Measurements from ENCODE around the gene PCDHGB2.
"Not testable (repeated sequence)": the region's sequence is repeated elsewhere in the genome, so short reads cannot be mapped to it uniquely, and the experiment has no call there.

Gene PCDHGB2

GRCh38 chr5:141351591-141351990, 8.2 kb upstream of the PCDHGB2 start:
- no peak for DNase-seq

- no peak for DNase-seq
Observed at GRCh38 chr5:141354900-141355469, 4.8 kb upstream of the PCDHGB2 start, which contains the start of gene PCDHGA4. Gene PCDHGA4 (plus strand): TSS chr5:141355021. CDS start chr5:141355108, 87 bp downstream.

- DNase-seq: no peak
Observed at GRCh38 chr5:141355641-141356040, 4.2 kb upstream of the PCDHGB2 start.

DNA sequence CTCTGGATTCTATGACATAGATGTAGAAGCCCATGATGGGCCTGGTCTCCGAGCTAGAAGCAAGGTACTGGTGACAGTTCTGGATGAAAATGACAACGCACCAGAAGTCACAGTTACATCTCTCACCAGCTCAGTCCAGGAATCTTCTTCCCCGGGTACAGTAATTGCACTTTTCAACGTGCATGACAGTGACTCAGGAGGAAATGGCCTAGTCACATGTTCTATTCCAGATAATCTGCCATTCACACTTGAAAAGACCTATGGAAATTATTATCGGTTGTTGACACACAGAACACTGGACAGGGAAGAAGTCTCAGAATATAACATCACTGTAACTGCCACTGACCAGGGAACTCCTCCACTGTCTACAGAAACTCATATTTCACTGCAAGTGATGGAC, 3.7 kb upstream of the PCDHGB2 start:
- DNase-seq: no peak

DNA sequence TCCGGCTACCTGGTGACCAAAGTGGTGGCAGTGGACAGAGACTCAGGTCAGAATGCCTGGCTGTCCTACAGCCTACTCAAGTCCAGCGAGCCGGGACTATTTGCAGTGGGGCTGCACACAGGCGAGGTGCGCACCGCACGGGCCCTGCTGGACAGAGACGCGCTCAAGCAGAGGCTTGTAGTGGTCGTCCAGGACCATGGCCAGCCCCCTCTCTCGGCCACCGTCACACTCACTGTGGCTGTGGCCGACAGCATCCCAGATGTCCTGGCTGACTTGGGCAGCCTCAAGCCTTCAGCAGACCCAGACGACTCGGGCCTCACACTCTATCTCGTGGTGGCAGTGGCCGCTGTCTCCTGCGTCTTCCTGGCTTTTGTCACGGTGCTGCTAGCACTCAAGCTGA, 2.8 kb upstream of the PCDHGB2 start:
- no peak for DNase-seq

GRCh38 chr5:141360685-141361084, 891 bp downstream of the PCDHGB2 start:
- DNase-seq: no peak

- DNase-seq: no peak
Observed at GRCh38 chr5:141362719-141363118, 2.9 kb downstream of the PCDHGB2 start.

DNA sequence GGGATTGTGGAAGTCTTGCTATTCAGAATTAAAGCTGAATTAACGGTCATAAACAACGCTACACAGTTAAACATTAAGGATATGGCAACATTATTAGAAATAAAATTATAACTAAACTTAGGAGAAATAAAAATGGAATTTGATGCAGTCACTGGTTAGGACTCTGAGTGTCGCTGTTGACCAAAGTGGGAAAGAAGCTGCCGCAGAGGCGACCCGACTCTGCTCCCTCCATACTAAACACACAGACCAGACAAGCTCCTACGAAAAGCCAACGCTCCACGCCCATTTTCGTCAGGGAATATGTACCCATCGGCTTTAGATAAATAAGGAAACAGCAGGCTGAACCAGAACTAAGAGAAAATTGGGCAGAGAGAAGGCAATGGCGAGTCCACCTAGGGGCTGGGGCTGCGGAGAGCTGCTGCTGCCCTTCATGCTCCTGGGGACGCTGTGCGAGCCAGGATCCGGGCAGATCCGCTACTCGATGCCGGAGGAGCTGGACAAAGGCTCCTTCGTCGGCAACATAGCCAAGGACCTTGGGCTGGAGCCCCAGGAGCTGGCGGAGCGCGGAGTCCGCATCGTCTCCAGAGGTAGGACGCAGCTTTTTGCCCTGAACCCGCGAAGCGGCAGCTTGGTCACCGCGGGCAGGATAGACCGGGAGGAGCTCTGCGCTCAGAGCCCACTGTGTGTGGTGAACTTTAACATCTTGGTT, 4.3 kb downstream of the PCDHGB2 start, which contains the start of gene PCDHGA5:
Gene PCDHGA5, plus strand, starts transcription at position 211 of the 709 bp plus-strand sequence. Its CDS starts 169 bp downstream, at position 380.
- no peak for DNase-seq

GRCh38 chr5:141366016-141366896, 6.5 kb downstream of the PCDHGB2 start:
- no peak for DNase-seq

- no peak for DNase-seq
Observed at GRCh38 chr5:141369994-141370848, 10.4 kb downstream of the PCDHGB2 start, which contains the start of gene PCDHGB3. Gene PCDHGB3 (plus strand): TSS chr5:141370242. CDS start chr5:141370395, 153 bp downstream.

DNA sequence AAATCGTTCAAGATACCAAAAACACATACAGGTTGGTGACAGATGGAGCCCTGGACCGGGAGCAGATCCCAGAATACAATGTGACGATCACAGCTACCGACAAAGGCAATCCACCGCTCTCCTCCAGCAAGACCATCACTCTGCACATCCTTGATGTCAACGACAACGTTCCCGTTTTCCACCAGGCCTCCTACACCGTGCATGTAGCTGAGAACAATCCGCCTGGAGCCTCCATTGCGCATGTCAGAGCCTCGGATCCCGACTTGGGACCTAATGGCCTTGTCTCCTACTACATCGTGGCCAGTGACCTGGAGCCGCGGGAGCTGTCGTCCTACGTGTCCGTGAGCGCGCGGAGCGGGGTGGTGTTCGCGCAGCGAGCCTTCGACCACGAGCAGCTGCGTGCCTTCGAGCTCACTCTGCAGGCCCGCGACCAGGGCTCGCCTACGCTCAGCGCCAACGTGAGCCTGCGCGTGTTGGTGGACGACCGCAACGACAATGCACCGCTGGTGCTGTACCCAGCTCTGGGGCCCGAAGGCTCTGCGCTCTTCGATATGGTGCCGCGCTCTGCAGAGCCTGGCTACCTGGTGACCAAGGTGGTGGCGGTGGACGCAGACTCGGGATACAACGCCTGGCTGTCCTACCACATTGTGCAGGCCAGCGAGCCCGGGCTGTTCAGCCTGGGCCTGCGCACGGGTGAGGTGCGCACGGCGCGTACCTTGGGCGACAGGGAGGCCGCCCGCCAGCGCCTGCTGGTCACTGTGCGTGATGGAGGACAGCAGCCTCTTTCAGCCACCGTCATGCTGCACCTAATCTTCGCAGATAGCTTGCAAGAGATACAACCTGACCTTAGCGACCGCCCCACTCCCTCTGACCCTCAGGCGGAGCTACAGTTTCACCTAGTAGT, 12.0 kb downstream of the PCDHGB2 start:
- no peak for DNase-seq

- no peak for DNase-seq
Observed at GRCh38 chr5:141373673-141374317, 14.0 kb downstream of the PCDHGB2 start, which contains the start of gene PCDHGA6. Gene PCDHGA6 (plus strand): TSS chr5:141373891. CDS start chr5:141374084, 193 bp downstream.

DNA sequence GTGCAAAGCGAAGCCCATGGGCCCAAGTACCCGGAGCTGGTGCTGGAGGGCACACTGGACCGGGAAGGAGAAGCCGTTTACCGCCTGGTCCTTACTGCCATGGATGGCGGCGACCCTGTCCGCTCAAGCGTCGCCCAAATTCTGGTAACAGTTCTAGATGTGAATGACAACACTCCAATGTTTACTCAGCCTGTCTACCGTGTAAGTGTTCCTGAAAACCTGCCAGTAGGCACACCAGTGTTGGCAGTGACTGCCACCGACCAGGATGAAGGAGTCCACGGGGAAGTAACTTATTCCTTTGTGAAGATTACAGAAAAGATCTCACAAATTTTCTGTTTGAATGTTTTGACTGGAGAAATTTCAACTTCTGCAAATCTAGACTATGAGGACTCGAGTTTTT, 14.8 kb downstream of the PCDHGB2 start:
- no peak for DNase-seq

- DNase-seq: not testable (repeated sequence)
Observed at GRCh38 chr5:141375444-141376155, 15.8 kb downstream of the PCDHGB2 start.

GRCh38 chr5:141382469-141383294, 22.9 kb downstream of the PCDHGB2 start, which contains the start of gene PCDHGA7:
Gene PCDHGA7 (plus strand): TSS chr5:141382742. CDS start chr5:141382900, 158 bp downstream.
- no peak for DNase-seq

DNA sequence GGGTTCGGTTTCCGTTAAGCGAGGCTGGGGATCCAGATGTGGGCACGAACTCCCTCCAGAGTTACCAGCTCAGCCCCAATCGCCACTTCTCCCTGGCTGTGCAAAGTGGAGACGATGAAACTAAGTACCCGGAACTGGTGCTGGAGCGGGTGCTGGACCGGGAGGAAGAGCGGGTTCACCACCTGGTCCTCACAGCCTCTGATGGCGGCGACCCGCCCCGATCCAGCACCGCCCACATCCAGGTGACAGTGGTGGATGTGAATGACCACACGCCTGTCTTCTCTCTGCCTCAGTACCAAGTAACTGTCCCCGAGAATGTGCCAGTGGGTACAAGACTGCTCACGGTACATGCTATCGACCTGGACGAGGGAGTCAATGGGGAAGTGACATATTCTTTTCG, 23.6 kb downstream of the PCDHGB2 start:
- no peak for DNase-seq

DNA sequence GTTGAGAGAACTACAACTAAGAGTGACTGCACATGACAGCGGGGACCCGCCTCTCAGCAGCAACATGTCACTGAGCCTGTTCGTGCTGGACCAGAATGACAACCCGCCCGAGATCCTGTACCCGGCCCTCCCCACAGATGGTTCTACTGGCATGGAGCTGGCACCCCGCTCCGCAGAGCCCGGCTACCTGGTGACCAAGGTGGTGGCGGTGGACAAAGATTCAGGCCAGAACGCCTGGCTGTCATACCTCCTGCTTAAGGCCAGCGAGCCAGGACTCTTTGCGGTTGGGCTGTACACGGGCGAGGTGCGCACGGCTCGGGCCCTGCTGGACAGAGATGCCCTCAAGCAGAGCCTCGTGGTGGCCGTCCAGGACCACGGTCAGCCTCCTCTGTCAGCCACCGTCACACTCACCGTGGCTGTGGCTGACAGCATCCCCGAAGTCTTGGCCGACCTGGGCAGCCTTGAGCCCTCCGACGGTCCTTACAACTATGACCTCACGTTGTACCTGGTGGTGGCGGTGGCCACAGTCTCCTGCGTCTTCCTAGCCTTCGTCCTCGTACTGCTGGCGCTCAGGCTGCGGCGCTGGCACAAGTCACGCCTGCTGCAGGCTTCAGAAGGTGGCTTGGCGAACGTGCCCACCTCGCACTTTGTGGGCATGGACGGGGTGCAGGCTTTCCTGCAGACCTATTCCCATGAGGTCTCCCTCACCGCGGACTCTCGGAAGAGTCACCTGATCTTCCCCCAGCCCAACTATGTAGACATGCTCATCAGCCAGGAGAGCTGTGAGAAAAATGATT, 24.9 kb downstream of the PCDHGB2 start:
- no peak for DNase-seq
